Activated T-cell treated with anti-CD3 and anti-CD28 coated beads, Interleukin-2, amount 50 U/mL, for 24 hours (primary cell): Measurements from ENCODE around the gene CDH4.

Experiments
- DNase-seq: peaks from one replicate; pipeline ENCODE4 v3.0.0-alpha.2; 2020
- H3K27ac Mint-ChIP-seq: 2 replicates; pipeline ENCODE4 v1.8.0; 2020; ENCODE audit warnings: mild to moderate bottlenecking, mixed read lengths
- H3K27me3 Mint-ChIP-seq: 2 replicates; pipeline ENCODE4 v1.8.0; 2020; ENCODE audit warnings: mixed read lengths
- H3K36me3 Mint-ChIP-seq: 2 replicates; pipeline ENCODE4 v1.8.0; 2020; ENCODE audit warnings: low read depth, mixed read lengths
- H3K4me1 Mint-ChIP-seq: 2 replicates; pipeline ENCODE4 v1.8.0; 2020; ENCODE audit warnings: low read depth, mixed read lengths
- H3K4me3 Mint-ChIP-seq: 2 replicates; pipeline ENCODE4 v1.8.0; 2020; ENCODE audit warnings: mild to moderate bottlenecking, moderate library complexity, mixed read lengths
- H3K9me3 Mint-ChIP-seq: 2 replicates; pipeline ENCODE4 v1.8.0; 2020; ENCODE audit warnings: mixed read lengths

Gene CDH4

DNA sequence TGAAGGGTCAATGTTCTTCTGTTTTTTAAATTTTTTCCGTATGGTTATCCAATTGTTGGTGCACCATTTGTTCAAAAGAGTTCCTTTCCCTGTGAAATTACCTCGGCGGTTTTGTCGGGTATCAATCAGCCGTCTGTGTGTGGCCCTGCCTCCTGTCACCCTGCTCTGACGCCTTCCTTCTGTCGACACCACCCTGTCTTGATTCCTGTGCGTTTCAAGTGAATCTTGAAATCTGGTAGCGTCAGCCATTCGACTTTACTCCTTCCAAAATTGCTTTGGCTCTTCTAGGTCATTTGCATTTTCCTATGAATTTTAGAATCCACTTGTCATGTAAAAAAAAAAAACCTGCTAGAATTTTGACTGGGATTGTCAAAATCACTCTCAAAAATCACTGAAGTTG lies 181.1 kb downstream of the CDH4 start:
- no peaks in the 10 kb centered on the region for H3K36me3 Mint-ChIP-seq
- no peaks in the 10 kb centered on the region for H3K4me1 Mint-ChIP-seq
- H3K27ac Mint-ChIP-seq: no peak overlapping the region
- no peak overlapping the region for H3K4me3 Mint-ChIP-seq
- peaks cover 38% of the 10 kb centered on the region for H3K27me3 Mint-ChIP-seq
- no peak for DNase-seq
- no peaks in the 10 kb centered on the region for H3K9me3 Mint-ChIP-seq

- Mint-ChIP-seq H3K27me3 (peaks cover 38% of the 10 kb centered on the region), H3K4me3 (no peak overlapping the region), H3K4me1 (no peaks in the 10 kb centered on the region), H3K27ac (no peak overlapping the region), H3K36me3 (no peaks in the 10 kb centered on the region), H3K9me3 (no peaks in the 10 kb centered on the region)
- no peak for DNase-seq
Observed at GRCh38 chr20:61433816-61434215, 181.8 kb downstream of the CDH4 start.

DNA sequence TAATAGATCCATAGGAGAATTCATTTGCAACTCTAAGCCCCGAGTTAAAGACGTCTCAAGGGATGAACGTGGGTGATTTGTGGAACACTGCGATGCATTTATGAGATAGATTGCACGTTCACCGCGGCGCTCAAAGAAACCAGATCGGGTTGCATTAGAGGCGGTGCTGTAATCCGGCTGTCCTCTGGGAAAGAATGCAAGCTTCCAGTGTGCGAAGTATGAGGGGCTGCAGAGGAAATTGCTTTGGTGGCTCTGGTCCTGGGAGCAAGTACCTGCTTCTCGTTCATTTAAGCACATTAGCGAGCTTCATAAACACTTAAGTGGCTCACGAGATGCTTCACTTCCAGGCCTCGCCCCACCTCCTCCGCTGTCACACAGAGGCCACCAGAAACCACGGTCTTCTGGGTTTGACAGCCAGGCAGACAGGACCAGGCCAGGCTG lies 182.3 kb downstream of the CDH4 start:
- Mint-ChIP-seq H3K4me1 (no peaks in the 10 kb centered on the region), H3K27me3 (peaks cover 38% of the 10 kb centered on the region), H3K27ac (no peak overlapping the region), H3K9me3 (no peaks in the 10 kb centered on the region), H3K36me3 (no peaks in the 10 kb centered on the region), H3K4me3 (no peak overlapping the region)
- no peak for DNase-seq

GRCh38 chr20:61435184-61435822 lies 183.2 kb downstream of the CDH4 start:
- Mint-ChIP-seq H3K27me3 (peaks cover 38% of the 10 kb centered on the region), H3K4me3 (no peak overlapping the region), H3K9me3 (no peaks in the 10 kb centered on the region), H3K27ac (no peak overlapping the region), H3K36me3 (no peaks in the 10 kb centered on the region), H3K4me1 (no peaks in the 10 kb centered on the region)
- no peak for DNase-seq

GRCh38 chr20:61435823-61436220 lies 183.8 kb downstream of the CDH4 start:
- DNase-seq: no peak
- H3K27me3 Mint-ChIP-seq: peaks cover 38% of the 10 kb centered on the region
- no peak overlapping the region for H3K27ac Mint-ChIP-seq
- H3K36me3 Mint-ChIP-seq: no peaks in the 10 kb centered on the region
- no peaks in the 10 kb centered on the region for H3K4me1 Mint-ChIP-seq
- H3K4me3 Mint-ChIP-seq: no peak overlapping the region
- no peaks in the 10 kb centered on the region for H3K9me3 Mint-ChIP-seq

DNA sequence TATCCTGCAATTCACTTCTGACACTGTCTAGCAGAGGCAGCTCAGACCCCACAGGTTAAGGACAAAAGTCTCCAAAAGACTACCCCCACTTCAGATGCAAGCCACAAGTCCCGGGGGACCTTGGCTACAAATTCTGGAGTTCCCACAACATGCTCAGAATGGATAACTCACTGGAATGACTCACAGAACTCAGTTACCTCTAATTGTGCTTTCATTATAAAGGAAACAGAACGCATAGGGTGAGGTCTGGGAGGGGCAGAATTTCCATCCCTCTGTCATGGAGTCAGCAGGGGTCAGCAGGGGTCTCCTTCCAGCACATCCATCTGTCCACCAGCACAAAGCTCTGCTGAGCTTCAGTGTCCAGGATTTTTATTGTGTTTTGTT lies 184.2 kb downstream of the CDH4 start:
- no peak for DNase-seq
- H3K36me3 Mint-ChIP-seq: no peaks in the 10 kb centered on the region
- no peak overlapping the region for H3K27ac Mint-ChIP-seq
- no peaks in the 10 kb centered on the region for H3K4me1 Mint-ChIP-seq
- H3K9me3 Mint-ChIP-seq: no peaks in the 10 kb centered on the region
- H3K27me3 Mint-ChIP-seq: peaks cover 38% of the 10 kb centered on the region
- H3K4me3 Mint-ChIP-seq: no peak overlapping the region

DNA sequence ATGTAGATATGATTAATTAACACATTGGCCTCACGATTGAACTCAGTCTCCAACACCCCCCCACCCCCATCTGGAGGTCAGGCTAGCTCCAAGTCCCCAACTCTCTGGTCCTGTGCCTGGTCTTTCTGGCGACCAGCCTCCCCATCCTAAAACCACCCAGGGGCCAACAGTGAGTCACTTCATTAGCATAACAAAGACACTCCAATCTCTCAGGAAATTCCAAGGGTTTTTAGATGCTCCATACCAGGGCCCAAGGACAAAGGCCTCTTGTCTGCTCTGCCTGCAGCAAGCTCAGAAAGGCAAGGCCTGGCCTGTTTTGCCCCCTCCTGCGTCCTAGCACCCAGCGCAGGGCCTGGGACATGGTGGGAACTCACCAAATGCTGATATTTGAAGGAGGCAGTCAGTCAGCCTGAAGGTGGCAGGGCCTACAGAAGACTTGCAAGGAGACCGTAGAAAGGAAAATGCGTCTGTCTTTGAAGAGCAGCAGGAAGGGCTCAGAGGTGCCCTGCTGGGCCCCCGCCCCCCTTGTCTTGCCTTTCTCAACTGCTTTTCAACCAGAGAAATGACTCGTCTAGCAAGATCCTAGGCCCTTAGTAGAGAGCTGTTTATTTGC lies 184.7 kb downstream of the CDH4 start:
- peaks cover 38% of the 10 kb centered on the region for H3K27me3 Mint-ChIP-seq
- no peak overlapping the region for H3K4me3 Mint-ChIP-seq
- no peak for DNase-seq
- H3K27ac Mint-ChIP-seq: no peak overlapping the region
- H3K36me3 Mint-ChIP-seq: no peaks in the 10 kb centered on the region
- no peaks in the 10 kb centered on the region for H3K9me3 Mint-ChIP-seq
- no peaks in the 10 kb centered on the region for H3K4me1 Mint-ChIP-seq

GRCh38 chr20:61437280-61438206 lies 185.5 kb downstream of the CDH4 start:
- Mint-ChIP-seq H3K27me3 (peaks cover 38% of the 10 kb centered on the region), H3K4me1 (no peaks in the 10 kb centered on the region), H3K9me3 (no peaks in the 10 kb centered on the region), H3K4me3 (no peak overlapping the region), H3K27ac (no peak overlapping the region), H3K36me3 (no peaks in the 10 kb centered on the region)
- no peak for DNase-seq

GRCh38 chr20:61438285-61438684 lies 186.2 kb downstream of the CDH4 start:
- no peaks in the 10 kb centered on the region for H3K4me1 Mint-ChIP-seq
- no peaks in the 10 kb centered on the region for H3K36me3 Mint-ChIP-seq
- no peaks in the 10 kb centered on the region for H3K9me3 Mint-ChIP-seq
- peaks cover 34% of the 10 kb centered on the region for H3K27me3 Mint-ChIP-seq
- no peak overlapping the region for H3K4me3 Mint-ChIP-seq
- DNase-seq: no peak
- no peak overlapping the region for H3K27ac Mint-ChIP-seq

DNA sequence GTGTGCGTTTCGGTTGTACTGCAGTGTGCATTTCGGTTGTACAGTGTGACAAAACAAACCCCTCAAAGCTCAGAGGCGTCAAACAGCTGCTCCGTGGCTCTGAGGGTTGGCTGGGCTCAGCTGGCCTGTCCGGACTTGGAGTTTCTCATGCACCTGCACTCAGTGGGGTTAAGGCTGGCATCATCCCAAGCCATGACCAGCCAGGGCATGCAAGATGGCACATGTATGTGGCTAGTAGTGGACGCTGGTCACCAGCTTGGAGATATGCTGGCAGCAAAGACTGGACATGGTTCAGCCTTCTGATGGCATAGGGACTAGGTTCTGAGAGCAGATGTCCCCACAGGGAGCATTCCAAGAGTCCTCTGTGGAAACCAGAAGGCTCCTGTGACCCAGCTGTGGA lies 187.2 kb downstream of the CDH4 start:
- H3K4me1 Mint-ChIP-seq: no peaks in the 10 kb centered on the region
- no peak for DNase-seq
- no peak overlapping the region for H3K27ac Mint-ChIP-seq
- no peak overlapping the region for H3K4me3 Mint-ChIP-seq
- H3K27me3 Mint-ChIP-seq: peaks cover 26% of the 10 kb centered on the region
- no peaks in the 10 kb centered on the region for H3K36me3 Mint-ChIP-seq
- H3K9me3 Mint-ChIP-seq: no peaks in the 10 kb centered on the region

- no peaks in the 10 kb centered on the region for H3K4me1 Mint-ChIP-seq
- H3K9me3 Mint-ChIP-seq: no peaks in the 10 kb centered on the region
- no peak for DNase-seq
- H3K36me3 Mint-ChIP-seq: no peaks in the 10 kb centered on the region
- no peak overlapping the region for H3K4me3 Mint-ChIP-seq
- H3K27ac Mint-ChIP-seq: no peak overlapping the region
- H3K27me3 Mint-ChIP-seq: peaks cover 19% of the 10 kb centered on the region
Observed at GRCh38 chr20:61440548-61441055, 188.5 kb downstream of the CDH4 start.

- H3K27me3 Mint-ChIP-seq: peaks cover 12% of the 10 kb centered on the region
- no peaks in the 10 kb centered on the region for H3K9me3 Mint-ChIP-seq
- no peak overlapping the region for H3K4me3 Mint-ChIP-seq
- H3K4me1 Mint-ChIP-seq: no peaks in the 10 kb centered on the region
- DNase-seq: no peak
- H3K27ac Mint-ChIP-seq: no peak overlapping the region
- no peaks in the 10 kb centered on the region for H3K36me3 Mint-ChIP-seq
Observed at GRCh38 chr20:61441537-61441936, 189.5 kb downstream of the CDH4 start.

GRCh38 chr20:61442075-61442670 lies 190.1 kb downstream of the CDH4 start:
- DNase-seq: no peak
- Mint-ChIP-seq H3K4me1 (no peaks in the 10 kb centered on the region), H3K27me3 (peaks cover 6% of the 10 kb centered on the region), H3K9me3 (no peaks in the 10 kb centered on the region), H3K4me3 (no peak overlapping the region), H3K36me3 (no peaks in the 10 kb centered on the region), H3K27ac (no peak overlapping the region)

DNA sequence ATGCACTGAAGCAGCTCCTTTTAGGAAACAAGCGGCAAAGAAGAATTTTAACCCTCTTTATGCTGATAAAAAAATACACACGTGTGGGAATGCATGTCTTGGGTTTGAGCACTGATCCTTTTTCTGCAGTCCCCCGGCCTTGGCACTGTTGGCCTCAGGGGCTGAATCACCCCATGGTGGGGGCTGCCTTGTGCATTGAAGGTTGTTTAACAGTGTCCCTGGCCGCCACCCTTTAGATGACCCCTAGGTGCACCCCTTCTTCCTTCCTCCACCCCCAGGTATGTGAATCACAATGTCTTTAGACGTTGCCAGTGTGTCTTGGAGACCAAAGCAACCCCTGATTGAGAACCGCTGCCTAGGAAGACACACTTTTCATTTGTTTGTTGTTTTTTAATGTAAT lies 190.7 kb downstream of the CDH4 start:
- Mint-ChIP-seq H3K4me1 (no peaks in the 10 kb centered on the region), H3K36me3 (no peaks in the 10 kb centered on the region), H3K4me3 (no peak overlapping the region), H3K9me3 (no peaks in the 10 kb centered on the region), H3K27ac (no peak overlapping the region), H3K27me3 (peaks cover 2% of the 10 kb centered on the region)
- DNase-seq: no peak
